B cell (primary cell): ENCODE data around the gene MYH13.

Experiments used
- CTCF ChIP-seq: fragments of 200-600 bp; IDR thresholded peaks from one replicate; pipeline ENCODE4 v1.8.0; 2022; ENCODE audit warnings: antibody characterized with exemption, mild to moderate bottlenecking
- EZH2 ChIP-seq: IDR thresholded peaks from 2 replicates; pipeline ENCODE4 v1.6.1; 2012; ENCODE audit warnings: borderline replicate concordance, low read depth, mild to moderate bottlenecking, moderate library complexity, low read length; ENCODE audit not compliant: insufficient read depth, poor library complexity, severe bottlenecking

- peak; percentile 61 for TF ChIP-seq CTCF
- no peak for TF ChIP-seq EZH2
Observed at GRCh38 chr17:10357768-10358167, 15.0 kb downstream of the MYH13 start.
